Smooth muscle cell (in vitro differentiated cells): ENCODE results near the gene C10orf53. TPM values are rescaled to one million over a fixed set of nuclear protein-coding genes. Genes with fewer than 3 reads are reported as not detected.
"Not testable (repeated sequence)": the region's sequence is repeated elsewhere in the genome, so short reads cannot be mapped to it uniquely, and the experiment has no call there.

ENCODE experiments used
- DNase-seq: peaks from one replicate; lab custom pipeline; 2025; ENCODE audit not compliant: unreplicated experiment; lab: John Stamatoyannopoulos, UW
- H2AFZ ChIP-seq: fragments of 200-600 bp; sonication (generic); 2 replicates; pipeline ENCODE4 v1.6.0; 2016; ENCODE audit warnings: antibody characterized with exemption, low read depth, mild to moderate bottlenecking
- H3F3A ChIP-seq: fragments of 200-600 bp; sonication (generic); 2 replicates; pipeline ENCODE4 v1.6.0; 2017; ENCODE audit warnings: antibody characterized with exemption, low read depth
- H3K27ac ChIP-seq: fragments of 200-600 bp; sonication (generic); 2 replicates; pipeline ENCODE4 v1.5.1; 2016; ENCODE audit warnings: low read depth, mild to moderate bottlenecking
- H3K27me3 ChIP-seq: fragments of 200-600 bp; sonication (generic); 2 replicates; pipeline ENCODE4 v1.6.1; 2016; ENCODE audit warnings: low read depth, mild to moderate bottlenecking
- H3K36me3 ChIP-seq: fragments of 200-600 bp; sonication (generic); 2 replicates; pipeline ENCODE4 v1.5.1; 2016; ENCODE audit warnings: low read depth
- H3K4me1 ChIP-seq: fragments of 200-600 bp; sonication (generic); 2 replicates; pipeline ENCODE4 v1.5.1; 2016; ENCODE audit warnings: low read depth
- H3K4me2 ChIP-seq: fragments of 200-600 bp; sonication (generic); 2 replicates; pipeline ENCODE4 v1.6.0; 2016; ENCODE audit warnings: mild to moderate bottlenecking
- H3K4me3 ChIP-seq: fragments of 200-600 bp; sonication (generic); 2 replicates; pipeline ENCODE4 v1.5.1; 2016; ENCODE audit warnings: mild to moderate bottlenecking
- H3K79me2 ChIP-seq: fragments of 200-600 bp; sonication (generic); 2 replicates; pipeline ENCODE4 v1.6.0; 2016; ENCODE audit warnings: low read depth, mild to moderate bottlenecking
- H3K9ac ChIP-seq: fragments of 200-600 bp; sonication (generic); 2 replicates; pipeline ENCODE4 v1.6.0; 2016; ENCODE audit warnings: low read depth
- H3K9me3 ChIP-seq: fragments of 200-600 bp; sonication (generic); replicated peaks from 2 replicates; pipeline ENCODE4 v1.5.1; 2016; ENCODE audit warnings: low read depth
- H4K20me1 ChIP-seq: fragments of 200-600 bp; sonication (generic); 2 replicates; pipeline ENCODE4 v1.6.0; 2016; ENCODE audit warnings: low read depth
- WGBS: methylation state at CpG from one replicate; pipeline ENCODE4 v1.1.7; 2016; ENCODE audit warnings: low lambda C conversion rate; 5-methylcytosine and 5-hydroxymethylcytosine counted together
- polyA plus RNA-seq: library from polyadenylated mRNA; unstranded; fragments of >200 nt; fragmentation: Nextera tagmentation; extraction: Ambion mirVana; gene quantifications from 2 replicates; pipeline ENCODE4 v1.2.1, GENCODE V29; 2016
- total RNA-seq: library from RNA; depleted of rRNA; stranded (reverse); fragments of >200 nt; gene quantifications from 2 replicates; pipeline ENCODE4 v1.2.3, GENCODE V29; 2014
- TF ChIP-seq, protein P1 (sequence below): fragments of 200-600 bp; sonication (generic); IDR thresholded peaks from 2 replicates; pipeline ENCODE4 v1.5.1; 2017; ENCODE audit warnings: borderline replicate concordance, mild to moderate bottlenecking, antibody characterized with exemption; ENCODE audit not compliant: insufficient read depth, poor library complexity, severe bottlenecking

Gene C10orf53
- total and polyA plus RNA-seq, 2 experiments from 2014 or later, result not detected

DNA sequence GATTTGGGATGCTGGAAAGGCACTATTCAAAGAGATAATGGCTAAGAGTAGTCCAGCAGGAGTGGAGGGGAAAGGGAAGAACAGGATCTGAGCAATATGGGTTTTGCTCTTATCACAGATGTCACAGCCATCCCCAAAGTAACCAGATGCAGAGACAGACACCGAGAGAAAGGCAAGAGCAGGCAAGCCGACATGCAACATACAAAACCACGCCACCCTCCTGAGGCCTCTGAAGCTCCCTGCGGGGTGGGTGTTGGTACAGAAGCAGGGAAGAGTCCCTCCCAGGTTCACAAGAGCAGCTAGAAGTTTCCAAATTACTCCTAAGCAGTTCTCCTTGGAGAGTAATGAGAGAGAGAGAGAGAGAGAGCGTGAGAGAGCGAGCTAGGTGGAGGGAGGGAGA, 10.8 kb upstream of the C10orf53 start:
- Histone ChIP-seq H3K36me3 (no peaks in the 10 kb centered on the region), H3K9ac (no peak overlapping the region), H3K27me3 (peaks cover 13% of the 10 kb centered on the region), H3K9me3 (no peaks in the 10 kb centered on the region), H3F3A (no peaks in the 10 kb centered on the region), H3K27ac (no peak overlapping the region), H4K20me1 (no peaks in the 10 kb centered on the region), H2AFZ (no peak overlapping the region), H3K79me2 (no peaks in the 10 kb centered on the region), H3K4me1 (no peaks in the 10 kb centered on the region), H3K4me2 (no peak overlapping the region), H3K4me3 (no peak overlapping the region)
- TF ChIP-seq, protein P1, sequence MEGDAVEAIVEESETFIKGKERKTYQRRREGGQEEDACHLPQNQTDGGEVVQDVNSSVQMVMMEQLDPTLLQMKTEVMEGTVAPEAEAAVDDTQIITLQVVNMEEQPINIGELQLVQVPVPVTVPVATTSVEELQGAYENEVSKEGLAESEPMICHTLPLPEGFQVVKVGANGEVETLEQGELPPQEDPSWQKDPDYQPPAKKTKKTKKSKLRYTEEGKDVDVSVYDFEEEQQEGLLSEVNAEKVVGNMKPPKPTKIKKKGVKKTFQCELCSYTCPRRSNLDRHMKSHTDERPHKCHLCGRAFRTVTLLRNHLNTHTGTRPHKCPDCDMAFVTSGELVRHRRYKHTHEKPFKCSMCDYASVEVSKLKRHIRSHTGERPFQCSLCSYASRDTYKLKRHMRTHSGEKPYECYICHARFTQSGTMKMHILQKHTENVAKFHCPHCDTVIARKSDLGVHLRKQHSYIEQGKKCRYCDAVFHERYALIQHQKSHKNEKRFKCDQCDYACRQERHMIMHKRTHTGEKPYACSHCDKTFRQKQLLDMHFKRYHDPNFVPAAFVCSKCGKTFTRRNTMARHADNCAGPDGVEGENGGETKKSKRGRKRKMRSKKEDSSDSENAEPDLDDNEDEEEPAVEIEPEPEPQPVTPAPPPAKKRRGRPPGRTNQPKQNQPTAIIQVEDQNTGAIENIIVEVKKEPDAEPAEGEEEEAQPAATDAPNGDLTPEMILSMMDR, result no peak
- WGBS, result 78% methylated on average over 6 of the region's 6 CpGs
- DNase-seq, result no peak

DNA sequence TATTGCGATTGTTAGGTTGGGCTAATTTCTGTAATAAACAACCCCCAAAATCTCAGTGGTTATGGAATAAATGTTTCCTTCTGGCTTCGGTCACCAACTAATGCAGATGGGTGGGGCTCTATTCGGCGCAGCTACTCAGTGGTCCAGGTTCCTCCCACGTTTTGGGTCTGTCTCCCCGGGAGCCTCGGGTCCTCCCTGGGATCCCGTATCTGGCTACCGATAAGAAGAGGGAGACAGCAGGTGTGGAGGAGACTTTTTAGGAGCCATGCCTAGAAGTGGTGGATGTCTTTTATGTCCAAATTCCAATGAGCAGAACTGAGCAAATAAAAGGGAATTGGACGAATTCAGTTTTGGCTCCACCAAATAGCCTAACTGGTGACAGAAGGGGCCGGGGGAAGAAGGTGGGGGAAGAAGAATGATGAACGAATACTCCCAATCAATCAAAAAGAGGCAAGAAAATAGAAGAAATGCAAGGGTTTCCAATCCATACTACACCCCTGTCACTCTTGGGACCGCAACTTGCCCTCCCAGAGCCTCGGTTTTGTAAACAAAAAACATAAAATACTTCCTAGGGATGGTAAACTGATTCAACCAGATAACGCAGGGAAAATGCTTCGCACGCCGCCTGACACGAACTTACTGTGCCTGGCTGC, 498 bp upstream of the C10orf53 start:
- Histone ChIP-seq H2AFZ (no peak overlapping the region), H3K4me2 (peak overlapping the region; percentile 78), H3K79me2 (no peaks in the 10 kb centered on the region), H3K27me3 (peaks cover 34% of the 10 kb centered on the region), H3K4me1 (no peaks in the 10 kb centered on the region), H3K9me3 (no peaks in the 10 kb centered on the region), H3K4me3 (peak overlapping the region; percentile 31), H3K27ac (no peak overlapping the region), H4K20me1 (no peaks in the 10 kb centered on the region), H3K36me3 (no peaks in the 10 kb centered on the region), H3K9ac (no peak overlapping the region), H3F3A (no peaks in the 10 kb centered on the region)
- TF ChIP-seq, protein P1, result no peak
- 30% methylated on average over 19 of the region's 19 CpGs for WGBS
- DNase-seq, result no peak

DNA sequence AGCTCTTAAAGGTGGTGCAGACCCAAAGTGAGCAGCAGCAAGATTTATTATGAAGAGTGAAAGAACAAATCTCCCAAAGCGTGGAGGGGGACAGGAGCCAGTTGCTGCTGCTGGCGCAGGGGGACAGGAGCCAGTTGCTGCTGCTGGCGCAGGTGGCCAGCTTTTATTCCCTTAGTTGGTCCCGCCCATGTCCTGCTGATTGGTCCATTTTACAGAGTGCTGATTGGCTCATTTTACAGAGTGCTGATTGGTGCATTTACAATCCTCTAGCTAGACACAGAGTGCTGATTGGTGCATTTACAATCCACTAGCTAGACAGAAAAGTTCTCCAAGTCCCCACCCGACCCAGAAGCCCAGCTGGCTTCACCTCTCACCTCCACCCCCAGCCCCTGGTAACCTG, 3.0 kb downstream of the C10orf53 start:
- DNase-seq, H3F3A ChIP-seq, H2AFZ ChIP-seq, H3K4me3 ChIP-seq, H3K9ac ChIP-seq, H3K9me3 ChIP-seq, H3K79me2 ChIP-seq, H3K4me1 ChIP-seq, H4K20me1 ChIP-seq, H3K27ac ChIP-seq, H3K4me2 ChIP-seq, H3K36me3 ChIP-seq: not testable (repeated sequence)
- peaks cover 23% of the 10 kb centered on the region for H3K27me3 ChIP-seq
- 79% methylated on average over 3 of the region's 5 CpGs for WGBS

DNA sequence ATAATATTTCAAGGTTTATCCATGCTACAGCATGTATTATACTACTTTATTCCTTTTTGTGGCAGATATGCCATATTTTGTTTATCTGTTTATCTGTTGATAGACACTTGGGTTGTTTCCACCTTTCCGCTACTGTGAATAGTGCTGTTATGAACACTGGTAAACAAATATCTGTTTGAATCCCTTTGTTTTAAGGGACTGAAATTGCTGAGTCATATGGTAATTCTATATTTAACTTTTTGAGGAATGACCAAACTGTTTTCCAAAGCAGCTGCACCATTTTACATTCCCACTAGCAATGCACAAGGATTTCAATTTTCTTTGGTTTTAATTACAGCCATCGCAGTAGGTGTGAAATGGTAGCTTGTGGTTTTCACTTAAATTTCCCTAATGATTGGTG, 3.4 kb downstream of the C10orf53 start:
- H3F3A ChIP-seq, result no peaks in the 10 kb centered on the region
- H3K9me3 ChIP-seq, result no peaks in the 10 kb centered on the region
- H3K4me3 ChIP-seq, result no peak overlapping the region
- WGBS, result 90% methylated on average over 2 of the region's 2 CpGs
- H4K20me1 ChIP-seq, result no peaks in the 10 kb centered on the region
- H3K79me2 ChIP-seq, result no peaks in the 10 kb centered on the region
- H3K36me3 ChIP-seq, result no peaks in the 10 kb centered on the region
- H3K4me1 ChIP-seq, result no peaks in the 10 kb centered on the region
- no peak overlapping the region for H3K27ac ChIP-seq
- H2AFZ ChIP-seq, result no peak overlapping the region
- no peak for DNase-seq
- TF ChIP-seq, protein P1, result no peak
- peaks cover 19% of the 10 kb centered on the region for H3K27me3 ChIP-seq
- H3K9ac ChIP-seq, result no peak overlapping the region
- H3K4me2 ChIP-seq, result no peak overlapping the region
